Left kidney (tissue), 2 donors: ENCODE data around the gene MGLL. TPM values are rescaled to one million over a fixed set of nuclear protein-coding genes. Genes with fewer than 3 reads are reported as not detected.

Experiments used
- DNase-seq: peaks from one replicate; pipeline ENCODE4 v3.0.0-alpha.2; 2013
- polyA plus RNA-seq: library from polyadenylated mRNA; unstranded; fragments of 120-200 nt; gene quantifications from one replicate; pipeline ENCODE4 v1.2.1, GENCODE V29; 2013; ENCODE audit not compliant: insufficient read length

MGLL gene
- polyA plus RNA-seq, 1 donor, result 22.6 TPM

- no peak for DNase-seq
Measured at GRCh38 chr3:127722091-127722784, 100.1 kb downstream of the MGLL start.

- no peak for DNase-seq
Measured at GRCh38 chr3:127720985-127721935, 101.1 kb downstream of the MGLL start.

GRCh38 chr3:127720161-127720823, 102.0 kb downstream of the MGLL start:
- no peak for DNase-seq

GRCh38 chr3:127719369-127719768, 102.9 kb downstream of the MGLL start:
- DNase-seq, result no peak

GRCh38 chr3:127718916-127719290, 103.4 kb downstream of the MGLL start:
- no peak for DNase-seq

GRCh38 chr3:127718245-127718915, 103.9 kb downstream of the MGLL start:
- DNase-seq, result no peak

- DNase-seq, result no peak
Measured at GRCh38 chr3:127717357-127718244, 104.7 kb downstream of the MGLL start.

GRCh38 chr3:127716384-127716783, 105.9 kb downstream of the MGLL start:
- DNase-seq, result no peak

- no peak for DNase-seq
Measured at GRCh38 chr3:127715532-127715931, 106.8 kb downstream of the MGLL start.

GRCh38 chr3:127714866-127715265, 107.4 kb downstream of the MGLL start:
- DNase-seq, result no peak

GRCh38 chr3:127714125-127714571, 108.2 kb downstream of the MGLL start:
- DNase-seq, result no peak

GRCh38 chr3:127712881-127713771, 109.2 kb downstream of the MGLL start:
- no peak for DNase-seq

- no peak for DNase-seq
Measured at GRCh38 chr3:127712461-127712860, 109.9 kb downstream of the MGLL start.

GRCh38 chr3:127711896-127712295, 110.4 kb downstream of the MGLL start:
- no peak for DNase-seq

GRCh38 chr3:127711021-127711695, 111.2 kb downstream of the MGLL start:
- no peak for DNase-seq

GRCh38 chr3:127710155-127710941, 112.0 kb downstream of the MGLL start:
- DNase-seq, result no peak

GRCh38 chr3:127709320-127710060, 112.8 kb downstream of the MGLL start:
- DNase-seq, result no peak

GRCh38 chr3:127708837-127709236, 113.5 kb downstream of the MGLL start:
- DNase-seq, result no peak
